ENCODE measurements around the gene COPG1.

GRCh38 chr3:129238945-129239705, 10.3 kb upstream of the COPG1 start:
- no peak for TF ChIP-seq POLR2A (IDR thresholded peaks at IDR 0.05; ENCODE audit: low read depth)
- TF ChIP-seq, protein P1, sequence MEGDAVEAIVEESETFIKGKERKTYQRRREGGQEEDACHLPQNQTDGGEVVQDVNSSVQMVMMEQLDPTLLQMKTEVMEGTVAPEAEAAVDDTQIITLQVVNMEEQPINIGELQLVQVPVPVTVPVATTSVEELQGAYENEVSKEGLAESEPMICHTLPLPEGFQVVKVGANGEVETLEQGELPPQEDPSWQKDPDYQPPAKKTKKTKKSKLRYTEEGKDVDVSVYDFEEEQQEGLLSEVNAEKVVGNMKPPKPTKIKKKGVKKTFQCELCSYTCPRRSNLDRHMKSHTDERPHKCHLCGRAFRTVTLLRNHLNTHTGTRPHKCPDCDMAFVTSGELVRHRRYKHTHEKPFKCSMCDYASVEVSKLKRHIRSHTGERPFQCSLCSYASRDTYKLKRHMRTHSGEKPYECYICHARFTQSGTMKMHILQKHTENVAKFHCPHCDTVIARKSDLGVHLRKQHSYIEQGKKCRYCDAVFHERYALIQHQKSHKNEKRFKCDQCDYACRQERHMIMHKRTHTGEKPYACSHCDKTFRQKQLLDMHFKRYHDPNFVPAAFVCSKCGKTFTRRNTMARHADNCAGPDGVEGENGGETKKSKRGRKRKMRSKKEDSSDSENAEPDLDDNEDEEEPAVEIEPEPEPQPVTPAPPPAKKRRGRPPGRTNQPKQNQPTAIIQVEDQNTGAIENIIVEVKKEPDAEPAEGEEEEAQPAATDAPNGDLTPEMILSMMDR (IDR thresholded peaks at IDR 0.05), result no peak
- TF ChIP-seq POLR2AphosphoS5 (IDR thresholded peaks at IDR 0.05), result peak in 1 of 2 donors; percentile 47
